DMS 273 (cell line): ENCODE data around the gene KATNAL2.
A peak's percentile ranks its signal among the peaks of the same experiment; 100 is the strongest.

Source experiments
- DNase-seq: peaks from one replicate; lab custom pipeline; 2025; ENCODE audit not compliant: unreplicated experiment; lab: John Stamatoyannopoulos, UW

KATNAL2 gene

DNA sequence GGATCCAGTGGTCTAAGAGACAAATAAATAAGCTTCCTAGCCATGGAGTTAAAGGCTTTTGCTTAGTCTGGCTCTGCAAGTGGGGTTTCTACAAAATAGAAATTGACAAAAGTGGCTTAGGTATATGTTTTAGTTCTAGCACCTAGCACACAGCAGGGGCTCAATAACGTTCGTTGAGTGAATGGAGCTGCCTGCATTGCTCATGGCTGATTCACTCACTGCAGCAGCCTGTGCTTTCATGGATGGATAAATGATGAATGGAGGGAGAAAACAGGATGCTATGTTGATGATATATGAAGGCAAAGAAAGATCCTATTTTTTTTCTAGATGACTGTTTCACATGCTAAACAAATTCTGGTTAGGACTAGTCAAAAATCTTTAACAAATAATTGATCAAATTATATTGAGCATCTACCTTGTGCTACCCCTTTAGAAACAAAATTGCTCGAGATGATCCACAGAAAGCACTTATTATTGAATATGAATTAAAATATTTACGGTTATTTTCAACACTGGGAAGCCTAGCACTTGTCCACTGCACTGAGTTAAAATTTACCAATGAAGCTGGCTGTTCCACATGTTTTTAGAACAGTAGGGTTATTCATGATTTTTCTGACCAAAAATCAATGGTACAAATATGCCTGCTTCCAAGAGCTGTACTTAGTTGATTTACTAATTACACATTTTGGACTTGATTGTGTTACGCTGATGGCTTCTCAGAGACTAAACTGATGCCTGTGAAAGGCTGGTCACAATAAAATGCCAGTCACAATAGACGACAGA is 193.3 kb downstream of the KATNAL2 start:
- no peak for DNase-seq

DNA sequence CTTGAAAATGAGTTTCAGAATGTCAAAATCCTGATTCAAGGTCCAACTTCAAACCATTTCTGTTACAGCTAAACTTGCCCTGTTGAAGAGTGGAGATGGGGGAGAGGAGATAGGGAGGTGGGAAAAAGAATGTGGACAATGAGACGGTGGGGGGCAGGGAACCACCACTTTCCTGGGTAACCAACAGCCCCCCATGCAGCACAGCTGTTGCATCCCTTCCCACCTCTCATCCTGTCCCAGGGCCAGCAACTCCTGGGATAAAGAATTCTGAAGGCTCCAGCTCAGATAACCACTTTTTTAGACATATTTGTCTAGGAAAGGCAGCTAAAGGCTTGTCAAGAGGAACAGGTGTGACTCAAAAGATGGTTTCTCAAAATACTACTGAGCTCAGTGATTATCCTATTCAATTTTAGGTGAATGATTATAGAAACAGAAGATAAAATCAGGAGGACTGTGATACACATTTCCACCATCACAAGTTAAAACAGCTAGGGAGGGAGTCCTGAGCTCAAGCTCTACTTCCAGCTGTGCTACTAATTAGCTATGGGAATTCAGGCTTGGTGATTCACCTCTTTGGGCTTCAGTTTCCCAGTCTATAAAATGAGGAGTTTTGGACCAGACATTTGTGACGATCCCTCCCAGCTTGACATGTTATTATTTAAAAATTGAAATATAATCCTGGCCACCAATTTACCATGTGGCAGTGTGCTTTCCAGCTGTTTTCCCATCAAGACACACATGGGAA is 196.6 kb downstream of the KATNAL2 start:
- no peak for DNase-seq

GRCh38 chr18:47115205-47115604 is 197.8 kb downstream of the KATNAL2 start:
- no peak for DNase-seq

- no peak for DNase-seq
These were observed 201.6 kb downstream of the KATNAL2 start for GRCh38 chr18:47118981-47119380.

DNA sequence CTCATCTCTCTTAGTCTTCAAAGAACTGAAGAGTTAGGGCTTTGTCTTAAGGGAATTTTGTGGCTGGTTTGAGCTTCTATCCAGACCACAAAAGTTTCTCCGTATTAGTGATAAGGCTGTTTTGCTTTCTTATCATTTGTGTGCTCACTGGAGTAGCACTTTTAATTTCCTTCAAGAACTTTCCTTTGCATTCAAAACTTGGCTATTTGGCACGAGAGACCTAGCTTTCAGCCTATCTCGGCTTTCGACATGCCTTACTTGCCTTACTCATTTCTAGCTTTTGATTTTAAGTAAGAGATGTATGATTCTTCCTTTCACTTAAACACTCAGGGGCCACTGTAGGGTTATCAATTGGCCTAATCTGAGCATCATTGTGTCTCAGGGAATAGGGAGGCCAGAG is 203.0 kb downstream of the KATNAL2 start:
- DNase-seq, result no peak

- no peak for DNase-seq
These were observed 203.7 kb downstream of the KATNAL2 start for GRCh38 chr18:47121146-47121545.

- no peak for DNase-seq
These were observed 223.9 kb downstream of the KATNAL2 start for GRCh38 chr18:47141289-47141688.

DNA sequence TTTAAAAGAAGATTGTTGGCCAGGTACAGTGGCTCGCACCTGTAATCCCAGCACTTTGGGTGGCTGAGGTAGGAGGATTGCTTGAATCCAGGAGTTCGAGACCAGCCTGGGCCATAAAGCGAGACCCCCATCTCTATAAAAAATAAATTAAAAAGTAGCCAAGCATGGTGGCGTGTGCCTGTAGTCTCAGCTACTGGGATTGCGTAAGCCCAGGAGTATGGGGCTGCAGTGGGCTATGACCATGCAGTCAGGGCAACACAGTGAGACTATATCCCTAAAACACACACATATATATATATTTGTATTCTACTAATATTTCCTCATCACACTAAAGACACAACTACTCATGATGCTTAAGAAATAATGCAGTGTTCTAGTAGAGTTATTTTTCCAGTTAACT is 225.8 kb downstream of the KATNAL2 start:
- no peak for DNase-seq

DNA sequence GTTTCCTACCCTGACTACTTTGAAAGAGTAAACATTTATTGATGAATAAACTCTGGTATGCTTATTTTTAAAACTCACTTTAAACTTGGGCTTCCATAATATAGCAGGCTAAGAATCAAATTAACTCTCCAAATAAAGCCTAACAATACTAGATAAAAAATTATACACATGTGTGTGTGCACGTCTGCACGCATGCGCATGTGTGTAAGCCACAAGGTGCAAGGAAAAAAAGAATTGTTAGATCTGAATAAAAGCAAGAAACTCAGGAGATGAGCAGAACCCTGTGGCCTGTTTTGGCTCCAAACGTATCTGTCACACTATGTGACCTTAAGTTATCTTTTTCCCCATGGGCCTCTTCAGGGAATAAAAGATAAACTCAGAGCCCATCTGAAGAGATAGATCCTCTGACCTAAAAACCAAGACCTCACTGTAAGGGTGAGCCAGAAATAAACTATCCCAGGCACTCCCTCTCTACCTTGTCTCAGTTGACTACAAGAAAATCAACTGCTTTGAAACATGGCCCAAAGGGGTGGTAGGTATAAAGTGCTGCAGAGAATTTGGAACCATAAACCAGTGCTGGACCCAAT is 226.6 kb downstream of the KATNAL2 start:
- no peak for DNase-seq

DNA sequence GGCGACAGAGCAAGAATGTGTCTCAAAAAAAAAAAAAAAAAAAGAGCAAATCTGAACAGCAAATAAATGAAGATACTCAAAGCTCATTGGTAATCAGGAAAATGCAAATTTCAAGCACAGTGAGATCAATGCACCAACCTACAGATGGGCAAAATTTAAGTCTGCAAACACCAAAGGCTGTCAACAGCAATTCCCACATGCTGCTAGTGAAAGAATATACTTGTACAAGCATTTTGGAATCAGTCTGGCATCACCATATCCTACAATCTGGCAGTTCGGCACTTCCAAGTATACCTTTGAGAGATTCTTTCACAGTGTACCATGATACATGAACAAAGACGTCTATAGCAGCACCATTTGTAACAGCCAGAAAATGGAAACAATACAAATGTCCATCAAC is 228.8 kb downstream of the KATNAL2 start:
- DNase-seq, result no peak

DNA sequence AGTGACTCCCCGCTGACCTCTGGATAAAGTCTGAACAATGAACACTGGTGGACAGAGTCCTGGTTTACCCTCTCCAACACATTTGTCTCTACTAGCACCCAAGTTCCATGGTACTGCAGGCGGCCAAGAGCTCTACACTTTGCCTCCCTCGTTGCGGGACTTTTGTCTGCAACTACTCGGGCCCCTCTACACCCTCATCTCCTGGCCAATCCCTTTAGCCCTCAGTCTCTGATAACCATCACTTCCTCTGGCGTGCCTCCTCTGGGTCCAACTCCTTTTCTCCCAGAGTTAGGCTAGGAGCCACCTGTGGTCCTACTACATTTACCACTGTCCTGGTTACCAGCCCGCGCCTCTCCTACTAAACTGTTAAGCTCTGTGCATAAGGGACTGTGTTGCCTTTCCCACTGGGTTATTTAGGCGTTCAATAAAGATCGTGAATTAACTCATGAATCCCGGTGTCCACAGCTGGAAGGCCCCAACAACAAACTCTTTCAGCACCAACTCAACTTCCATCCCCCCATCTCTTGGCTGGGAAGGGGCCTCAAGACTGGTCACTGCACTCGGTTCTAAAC is 232.1 kb downstream of the KATNAL2 start:
- DNase-seq, result no peak

- peak; percentile 92 for DNase-seq
These were observed 232.8 kb downstream of the KATNAL2 start, which contains the start of gene HDHD2 for GRCh38 chr18:47150029-47150823. Gene HDHD2, minus strand, starts transcription at chr18:47150500. Its CDS starts 14,061 bp downstream, at chr18:47136439.

- peak; percentile 62 for DNase-seq
These were observed 233.5 kb downstream of the KATNAL2 start for GRCh38 chr18:47150824-47151366.

- DNase-seq, result no peak
These were observed 234.0 kb downstream of the KATNAL2 start for GRCh38 chr18:47151439-47151838.
